DMS 273 (cell line): ENCODE measurements around the gene CHN1.
A peak's percentile ranks its signal among the peaks of the same experiment; 100 is the strongest.

Experiments used
- DNase-seq: peaks from one replicate; lab custom pipeline; 2025; ENCODE audit not compliant: unreplicated experiment; lab: John Stamatoyannopoulos, UW

CHN1 gene

GRCh38 chr2:175011505-175011904 lies 6.3 kb upstream of the CHN1 start:
- no peak for DNase-seq

DNA sequence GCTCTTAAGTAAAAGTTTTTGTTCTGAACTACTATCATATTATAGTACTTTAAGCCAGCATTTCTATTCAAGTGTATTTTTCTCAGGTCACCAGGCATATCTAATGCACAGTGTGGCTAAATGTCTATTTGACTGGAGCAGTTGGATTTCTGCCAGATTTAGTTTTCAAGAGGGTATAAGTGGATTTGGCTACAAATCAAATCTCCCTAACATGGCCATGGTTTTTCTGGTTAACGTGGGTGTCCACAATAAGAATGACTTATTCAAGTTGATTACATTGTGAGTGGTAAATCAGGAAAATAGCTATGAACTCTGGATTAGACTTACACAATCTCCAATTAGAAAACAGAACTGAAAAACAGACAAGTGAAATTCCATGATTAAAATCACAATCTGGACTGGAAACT lies 5.7 kb upstream of the CHN1 start:
- peak; percentile 80 for DNase-seq

GRCh38 chr2:175009917-175010621 lies 4.9 kb upstream of the CHN1 start:
- no peak for DNase-seq

DNA sequence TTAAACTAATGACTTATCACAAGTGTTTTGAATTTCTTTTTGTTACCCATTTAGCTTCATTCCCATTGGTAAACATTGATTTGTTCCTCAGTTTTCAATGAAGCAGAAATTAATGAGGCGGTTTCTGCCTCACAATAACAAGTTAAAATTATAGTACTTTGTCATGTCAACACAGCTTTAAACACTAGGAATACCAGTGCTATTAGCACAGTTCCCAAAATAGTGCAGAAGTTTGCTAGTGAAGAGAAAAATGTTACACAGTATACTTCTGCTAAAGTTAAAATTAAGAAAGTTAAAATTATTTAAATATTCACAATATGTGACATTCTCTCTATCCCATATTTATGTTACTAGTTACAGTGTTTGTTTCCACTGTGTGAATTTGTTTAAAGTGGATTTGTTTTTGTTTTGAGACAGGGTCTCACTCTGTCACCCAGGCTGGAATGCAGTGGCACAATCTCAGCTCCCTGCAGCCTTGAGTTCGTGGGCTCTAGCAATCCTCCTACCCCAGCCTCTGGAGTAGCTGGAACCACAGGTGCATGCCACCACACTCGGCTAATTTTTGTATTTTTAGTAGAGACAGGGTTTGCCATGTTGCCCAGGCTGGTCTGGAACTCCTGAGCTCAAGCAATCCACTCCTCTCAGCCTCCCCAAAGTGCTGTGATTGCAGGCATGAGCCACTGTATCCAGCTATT lies 3.8 kb upstream of the CHN1 start:
- DNase-seq = no peak

- DNase-seq = no peak
Observed at GRCh38 chr2:175008009-175008408, 2.8 kb upstream of the CHN1 start.

DNA sequence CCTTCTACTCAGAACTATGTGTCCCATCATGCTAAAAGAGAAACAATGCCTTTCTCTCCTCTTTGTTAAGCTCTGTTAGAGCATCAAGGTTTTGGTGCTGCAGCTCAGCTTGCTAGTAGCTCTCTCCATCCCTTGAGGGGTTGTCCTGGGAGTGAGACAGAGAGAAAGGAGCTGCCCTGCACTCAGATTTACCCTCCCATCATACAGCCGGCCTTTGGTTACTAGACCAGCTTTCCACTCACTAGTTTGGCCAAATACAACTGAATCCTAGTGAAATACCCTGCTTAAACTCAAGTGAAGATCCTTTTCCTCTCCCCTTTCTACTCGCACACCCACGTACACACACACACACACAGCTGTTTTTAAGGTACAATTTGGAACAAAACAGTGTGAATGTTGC lies 2.3 kb upstream of the CHN1 start:
- no peak for DNase-seq

GRCh38 chr2:175006281-175006680 lies 1.1 kb upstream of the CHN1 start:
- DNase-seq = no peak

- DNase-seq = peak; percentile 49
Observed at GRCh38 chr2:175005733-175006264, 618 bp upstream of the CHN1 start.

GRCh38 chr2:175004730-175004979 lies 526 bp downstream of the CHN1 start:
- DNase-seq = peak; percentile 80

- peak; percentile 73 for DNase-seq
Observed at GRCh38 chr2:175003875-175004729, 1.1 kb downstream of the CHN1 start.

DNA sequence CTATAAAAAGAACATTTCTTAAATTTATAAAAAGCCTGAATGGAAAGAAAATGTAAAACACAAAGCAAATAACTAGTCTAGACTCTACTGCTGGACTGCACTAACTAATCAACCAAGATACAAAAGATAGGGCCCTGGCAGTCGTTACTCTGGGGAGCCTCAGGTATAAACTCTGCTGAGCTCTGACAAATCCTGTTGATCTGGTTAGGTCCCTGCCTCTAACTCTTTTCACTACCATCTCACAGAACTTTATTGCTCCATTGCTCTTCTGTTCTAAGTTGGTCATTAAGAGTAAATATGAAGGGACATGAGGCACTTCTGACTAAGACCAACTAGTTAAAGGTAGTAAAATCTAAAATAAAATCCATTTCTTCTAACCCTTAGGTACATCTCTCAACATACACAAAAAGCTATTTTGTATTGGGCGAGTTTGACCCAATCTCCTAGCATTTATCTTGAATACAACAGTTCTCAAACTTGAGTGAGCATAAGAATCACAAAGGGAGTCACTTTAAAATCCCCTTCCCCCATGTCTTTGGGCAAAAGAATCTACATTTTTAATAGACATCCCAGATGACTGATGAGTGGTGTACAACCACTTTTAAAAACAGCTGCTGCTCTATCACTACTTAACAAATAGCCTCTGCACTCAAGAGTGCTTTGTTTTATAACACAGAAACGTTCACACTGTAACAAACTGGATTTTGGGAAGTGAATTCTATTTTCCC lies 2.5 kb downstream of the CHN1 start:
- peak; percentile 22 for DNase-seq

DNA sequence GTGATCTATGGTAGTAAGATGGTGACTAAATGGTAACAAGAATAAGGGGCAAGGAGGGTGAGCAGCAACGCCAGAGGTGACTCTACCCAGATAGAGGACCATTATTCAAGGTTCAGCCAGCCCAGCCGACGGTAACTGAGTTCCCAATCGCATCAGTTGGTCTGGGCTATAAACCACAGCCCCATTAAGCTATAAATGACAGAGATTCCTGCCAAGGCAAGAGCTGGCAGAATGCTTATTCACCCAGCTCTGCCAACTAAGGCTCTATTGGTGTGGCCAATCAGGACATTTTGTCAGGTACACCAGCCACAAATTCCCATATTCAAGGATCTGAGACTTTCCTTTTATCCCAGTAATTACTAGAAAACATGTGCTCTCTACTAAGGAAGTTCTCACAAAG lies 3.6 kb downstream of the CHN1 start:
- peak; percentile 36 for DNase-seq

GRCh38 chr2:174997110-174997509 lies 8.1 kb downstream of the CHN1 start:
- no peak for DNase-seq

GRCh38 chr2:174996622-174997021 lies 8.6 kb downstream of the CHN1 start:
- no peak for DNase-seq

- DNase-seq = no peak
Observed at GRCh38 chr2:174994381-174994780, 10.8 kb downstream of the CHN1 start.

- no peak for DNase-seq
Observed at GRCh38 chr2:174992886-174993285, 12.3 kb downstream of the CHN1 start.

- DNase-seq = peak; percentile 45
Observed at GRCh38 chr2:174985614-174986013, 19.6 kb downstream of the CHN1 start.

- DNase-seq = no peak
Observed at GRCh38 chr2:174984561-174984960, 20.6 kb downstream of the CHN1 start.

GRCh38 chr2:174981331-174981730 lies 23.9 kb downstream of the CHN1 start:
- DNase-seq = no peak

DNA sequence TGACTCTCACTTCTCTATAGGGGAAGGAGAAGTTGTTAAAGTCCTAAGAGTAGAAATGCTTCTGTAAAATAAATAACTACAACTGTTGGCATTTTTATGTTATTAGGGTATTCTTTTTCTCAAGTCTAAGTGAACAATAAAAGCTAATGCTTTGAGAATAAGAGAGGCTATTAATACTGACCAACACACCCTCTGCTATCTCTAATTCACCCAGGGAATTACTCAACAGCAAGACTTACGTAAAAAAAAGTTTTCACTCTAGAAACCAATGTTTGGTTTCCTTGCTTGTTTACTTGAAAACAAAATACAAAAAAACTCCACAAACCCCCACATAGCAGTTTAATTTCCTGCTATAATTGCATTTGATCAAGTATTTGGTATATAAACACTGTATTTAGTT lies 25.2 kb downstream of the CHN1 start:
- DNase-seq = no peak

GRCh38 chr2:174977364-174977763 lies 27.8 kb downstream of the CHN1 start:
- DNase-seq = no peak
